Neural crest cell (in vitro differentiated cells): ENCODE results near the gene OR51B4. TPM values are rescaled to one million over a fixed set of nuclear protein-coding genes. Genes with fewer than 3 reads are reported as not detected.
A peak's percentile ranks its signal among the peaks of the same experiment; 100 is the strongest.

ENCODE experiments used
- DNase-seq: peaks from one replicate; pipeline ENCODE4 v3.0.0; 2021; ENCODE audit warnings: low read depth, mixed read lengths, low spot score
- H3K27ac Mint-ChIP-seq: one replicate; pipeline ENCODE4 v1.8.0; 2021; ENCODE audit warnings: mild to moderate bottlenecking, mixed read lengths; ENCODE audit not compliant: unreplicated experiment
- H3K27me3 Mint-ChIP-seq: 2 replicates; pipeline ENCODE4 v1.8.0; 2021; ENCODE audit warnings: low read depth, mild to moderate bottlenecking, mixed read lengths
- H3K36me3 Mint-ChIP-seq: 2 replicates; pipeline ENCODE4 v1.8.0; 2021; ENCODE audit warnings: low read depth, mild to moderate bottlenecking, mixed read lengths
- H3K4me1 Mint-ChIP-seq: 2 replicates; pipeline ENCODE4 v1.8.0; 2021; ENCODE audit warnings: mixed read lengths
- H3K4me3 Mint-ChIP-seq: one replicate; pipeline ENCODE4 v1.8.0; 2021; ENCODE audit warnings: mild to moderate bottlenecking, mixed read lengths
- H3K9me3 Mint-ChIP-seq: 2 replicates; pipeline ENCODE4 v1.8.0; 2021; ENCODE audit warnings: mixed read lengths
- total RNA-seq: library from RNA; stranded (reverse); gene quantifications from 2 replicates; pipeline ENCODE4 v1.2.1, GENCODE V29; 2021
- TF ChIP-seq, protein P1 (sequence below): fragments of 200-600 bp; sonication (generic); conservative IDR thresholded peaks from 2 replicates; pipeline ENCODE4 v1.5.0; 2021; ENCODE audit warnings: antibody characterized with exemption, mild to moderate bottlenecking

Gene OR51B4
- total RNA-seq, 1 donor from 2014 or later: not detected

DNA sequence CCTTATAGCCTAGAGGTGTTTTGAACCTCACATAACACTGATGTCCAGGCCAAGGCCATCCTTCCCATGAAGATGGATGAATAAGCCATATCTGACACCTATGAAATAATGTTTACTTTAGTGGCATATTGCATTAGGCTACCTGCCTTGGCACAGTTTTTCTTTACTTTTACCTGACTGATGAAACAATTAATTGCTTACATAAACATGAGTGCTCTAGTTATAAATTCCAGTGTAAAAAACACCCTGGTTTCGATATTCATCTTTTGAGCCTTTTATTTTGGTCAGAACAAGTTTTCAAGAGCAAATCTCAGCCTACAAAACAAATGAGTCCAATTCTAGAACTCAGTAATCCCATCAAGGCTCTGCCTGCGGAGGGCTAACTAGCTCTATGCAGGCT is 25.0 kb downstream of the OR51B4 start:
- TF ChIP-seq, protein P1, sequence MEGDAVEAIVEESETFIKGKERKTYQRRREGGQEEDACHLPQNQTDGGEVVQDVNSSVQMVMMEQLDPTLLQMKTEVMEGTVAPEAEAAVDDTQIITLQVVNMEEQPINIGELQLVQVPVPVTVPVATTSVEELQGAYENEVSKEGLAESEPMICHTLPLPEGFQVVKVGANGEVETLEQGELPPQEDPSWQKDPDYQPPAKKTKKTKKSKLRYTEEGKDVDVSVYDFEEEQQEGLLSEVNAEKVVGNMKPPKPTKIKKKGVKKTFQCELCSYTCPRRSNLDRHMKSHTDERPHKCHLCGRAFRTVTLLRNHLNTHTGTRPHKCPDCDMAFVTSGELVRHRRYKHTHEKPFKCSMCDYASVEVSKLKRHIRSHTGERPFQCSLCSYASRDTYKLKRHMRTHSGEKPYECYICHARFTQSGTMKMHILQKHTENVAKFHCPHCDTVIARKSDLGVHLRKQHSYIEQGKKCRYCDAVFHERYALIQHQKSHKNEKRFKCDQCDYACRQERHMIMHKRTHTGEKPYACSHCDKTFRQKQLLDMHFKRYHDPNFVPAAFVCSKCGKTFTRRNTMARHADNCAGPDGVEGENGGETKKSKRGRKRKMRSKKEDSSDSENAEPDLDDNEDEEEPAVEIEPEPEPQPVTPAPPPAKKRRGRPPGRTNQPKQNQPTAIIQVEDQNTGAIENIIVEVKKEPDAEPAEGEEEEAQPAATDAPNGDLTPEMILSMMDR: no peak
- Mint-ChIP-seq H3K9me3 (no peaks in the 10 kb centered on the region), H3K4me3 (no peak overlapping the region), H3K27me3 (no peaks in the 10 kb centered on the region), H3K4me1 (peaks cover 11% of the 10 kb centered on the region), H3K27ac (no peak overlapping the region), H3K36me3 (no peaks in the 10 kb centered on the region)
- no peak for DNase-seq

GRCh38 chr11:5275369-5276110 is 26.2 kb downstream of the OR51B4 start:
- Mint-ChIP-seq H3K36me3 (no peaks in the 10 kb centered on the region), H3K27me3 (no peaks in the 10 kb centered on the region), H3K9me3 (no peaks in the 10 kb centered on the region), H3K4me3 (no peak overlapping the region), H3K4me1 (peaks cover 8% of the 10 kb centered on the region), H3K27ac (no peak overlapping the region)
- TF ChIP-seq, protein P1: no peak
- no peak for DNase-seq

GRCh38 chr11:5274395-5274794 is 27.4 kb downstream of the OR51B4 start:
- no peaks in the 10 kb centered on the region for H3K27me3 Mint-ChIP-seq

GRCh38 chr11:5272395-5273017 is 29.2 kb downstream of the OR51B4 start:
- DNase-seq: no peak
- Mint-ChIP-seq H3K36me3 (no peaks in the 10 kb centered on the region), H3K9me3 (no peaks in the 10 kb centered on the region), H3K4me1 (peaks cover 7% of the 10 kb centered on the region), H3K27ac (no peak overlapping the region), H3K4me3 (no peak overlapping the region), H3K27me3 (no peaks in the 10 kb centered on the region)
- TF ChIP-seq, protein P1: no peak

More at GRCh38 chr11:5274395-5274794, 27.4 kb downstream of the OR51B4 start:
- peak overlapping the region; percentile 4 for H3K27ac Mint-ChIP-seq
- H3K4me3 Mint-ChIP-seq: no peak overlapping the region
- H3K4me1 Mint-ChIP-seq: peaks cover 7% of the 10 kb centered on the region
- H3K36me3 Mint-ChIP-seq: no peaks in the 10 kb centered on the region
- H3K9me3 Mint-ChIP-seq: no peaks in the 10 kb centered on the region
- TF ChIP-seq, protein P1: no peak
- no peak for DNase-seq

GRCh38 chr11:5269715-5270147 is 32.0 kb downstream of the OR51B4 start, which contains the start of gene HBE1:
Gene HBE1 (minus strand): TSS chr11:5269945. CDS start chr11:5269890, 55 bp downstream.
- peaks cover under 1% of the 10 kb centered on the region for H3K27me3 Mint-ChIP-seq

More at GRCh38 chr11:5269715-5270147, 32.0 kb downstream of the OR51B4 start, which contains the start of gene HBE1:
- no peak within 1 kb of the TSS for H3K4me3 Mint-ChIP-seq
- H3K9me3 Mint-ChIP-seq: no peaks in the 10 kb centered on the region
- peaks cover 6% of the 10 kb centered on the region for H3K4me1 Mint-ChIP-seq
- TF ChIP-seq, protein P1: no peak
- no peak for DNase-seq
- H3K27ac Mint-ChIP-seq: no peak within 1 kb of the TSS
- H3K36me3 Mint-ChIP-seq: no peaks in the 10 kb centered on the region
